Loucy (cell line): ENCODE data around the gene KIAA0232.
A peak's percentile ranks its signal among the peaks of the same experiment; 100 is the strongest.

Experiments
- H2AFZ ChIP-seq: fragments of 200-600 bp; sonication (generic); 2 replicates; pipeline ENCODE4 v1.6.0; 2016; ENCODE audit warnings: antibody characterized with exemption, mild to moderate bottlenecking, low read length, moderate library complexity
- H3F3A ChIP-seq: fragments of 200-600 bp; 2 replicates; pipeline ENCODE4 v1.6.0; 2016; ENCODE audit warnings: antibody characterized with exemption, low read depth, mild to moderate bottlenecking
- H3K27me3 ChIP-seq: fragments of 200-600 bp; sonication (generic); 2 replicates; pipeline ENCODE4 v1.6.1; 2014; ENCODE audit warnings: low read length, mild to moderate bottlenecking; ENCODE audit not compliant: insufficient read depth, poor library complexity, severe bottlenecking
- H3K36me3 ChIP-seq: fragments of 200-600 bp; sonication (generic); 2 replicates; pipeline ENCODE4 v1.6.1; 2016; ENCODE audit warnings: low read length; ENCODE audit not compliant: insufficient read depth
- H3K4me1 ChIP-seq: fragments of 200-600 bp; sonication (generic); 2 replicates; pipeline ENCODE4 v1.5.1; 2014; ENCODE audit warnings: low read length, mild to moderate bottlenecking; ENCODE audit not compliant: insufficient read depth, poor library complexity, severe bottlenecking
- H3K4me2 ChIP-seq: fragments of 200-600 bp; sonication (generic); 2 replicates; pipeline ENCODE4 v1.6.0; 2014; ENCODE audit warnings: antibody characterized with exemption, low read length, low read depth, mild to moderate bottlenecking; ENCODE audit not compliant: poor library complexity, severe bottlenecking
- H3K4me3 ChIP-seq: fragments of 200-600 bp; sonication (generic); 2 replicates; pipeline ENCODE4 v1.5.1; 2014; ENCODE audit warnings: low read length, mild to moderate bottlenecking, mixed read lengths; ENCODE audit not compliant: poor library complexity, severe bottlenecking
- H3K79me2 ChIP-seq: fragments of 200-600 bp; sonication (generic); 2 replicates; pipeline ENCODE4 v1.6.1; 2014; ENCODE audit warnings: low read length; ENCODE audit not compliant: insufficient read depth
- H3K9ac ChIP-seq: fragments of 200-600 bp; sonication (generic); 2 replicates; pipeline ENCODE4 v1.6.0; 2014; ENCODE audit warnings: mild to moderate bottlenecking, low read depth, low read length, moderate library complexity; ENCODE audit not compliant: poor library complexity, severe bottlenecking
- H3K9me2 ChIP-seq: fragments of 200-600 bp; sonication (generic); replicated peaks from 2 replicates; pipeline ENCODE4 v1.6.1; 2016; ENCODE audit warnings: low read depth, low read length, mixed read lengths
- H3K9me3 ChIP-seq: fragments of 200-600 bp; sonication (generic); 2 replicates; pipeline ENCODE4 v1.6.1; 2014; ENCODE audit warnings: mild to moderate bottlenecking, antibody characterized with exemption, low read length, low read depth; ENCODE audit not compliant: insufficient read depth
- H4K20me1 ChIP-seq: fragments of 200-600 bp; sonication (generic); 2 replicates; pipeline ENCODE4 v1.6.0; 2014; ENCODE audit warnings: antibody characterized with exemption, low read length, mild to moderate bottlenecking; ENCODE audit not compliant: insufficient read depth, poor library complexity, severe bottlenecking
- EZH2phosphoT487 ChIP-seq: fragments of 200-600 bp; IDR thresholded peaks from 2 replicates; pipeline ENCODE4 v1.6.1; 2018; ENCODE audit warnings: antibody characterized with exemption, mild to moderate bottlenecking, moderate library complexity, borderline replicate concordance
- TF ChIP-seq, protein P1 (sequence below): fragments of 200-600 bp; sonication (generic); conservative IDR thresholded peaks from 2 replicates; pipeline ENCODE4 v1.5.1; 2014; ENCODE audit warnings: mild to moderate bottlenecking, antibody characterized with exemption, low read length

The KIAA0232 gene

DNA sequence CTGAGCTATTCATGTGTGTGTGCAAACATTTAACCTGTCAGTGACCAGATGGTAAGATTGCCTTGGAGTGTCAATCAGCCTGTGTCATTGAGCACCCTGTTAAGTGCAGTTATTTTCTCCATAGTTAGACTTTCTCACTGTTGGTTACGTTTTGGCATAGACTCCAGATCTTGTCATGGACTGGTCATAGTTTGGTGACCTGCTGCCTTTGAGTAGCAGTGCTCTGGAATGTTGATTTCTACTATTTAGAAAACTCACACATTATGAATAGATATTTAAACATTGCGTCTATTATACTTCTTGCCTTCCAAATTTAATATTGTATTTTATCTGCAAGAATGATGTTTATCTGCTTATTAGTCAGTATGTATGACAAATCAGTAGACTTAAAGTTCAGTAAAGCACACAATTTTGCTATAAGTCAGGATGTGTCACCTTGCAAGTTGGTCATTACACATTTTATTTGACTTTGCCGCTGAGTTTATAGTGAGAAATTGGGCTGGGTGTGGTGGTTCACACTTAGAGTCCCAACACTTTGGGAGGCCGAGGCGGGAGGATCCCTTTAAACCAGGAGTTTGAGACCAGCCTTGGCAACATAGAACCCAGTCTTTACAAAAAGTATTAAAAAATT is 42.4 kb downstream of the KIAA0232 start:
- peaks cover 42% of the 10 kb centered on the region; the same call in 1 of the 2 replicates for H3K36me3 ChIP-seq

DNA sequence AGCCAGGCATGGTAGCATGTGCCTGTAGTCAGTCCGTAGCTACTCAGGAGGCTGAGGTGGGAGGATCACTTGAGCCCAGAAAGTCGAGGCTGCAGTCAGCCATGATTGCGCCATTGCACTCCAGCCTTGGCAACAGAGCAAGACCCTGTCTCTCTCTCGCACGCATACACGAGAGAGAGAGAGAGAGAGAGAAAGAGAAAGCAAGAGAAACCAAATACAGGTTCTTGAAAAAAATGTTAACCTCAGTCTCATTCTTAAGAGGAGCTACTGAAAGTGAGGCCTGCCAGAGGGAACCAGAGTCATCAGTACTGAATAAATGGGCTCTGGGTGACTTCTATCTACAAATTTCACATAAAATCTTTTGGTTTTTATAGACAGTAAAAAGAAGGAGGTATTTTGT is 42.9 kb downstream of the KIAA0232 start:
- Histone ChIP-seq H4K20me1 (peaks cover 15% of the 10 kb centered on the region), H3K4me3 (no peak overlapping the region), H3K9me3 (peaks cover 7% of the 10 kb centered on the region; the same call in 1 of the 2 replicates), H3K9ac (no peak overlapping the region), H3K36me3 (peaks cover 45% of the 10 kb centered on the region; the same call in 1 of the 2 replicates), H3K9me2 (no peaks in the 10 kb centered on the region), H2AFZ (no peak overlapping the region), H3F3A (no peaks in the 10 kb centered on the region), H3K27me3 (no peaks in the 10 kb centered on the region), H3K4me2 (peak overlapping the region; percentile 31), H3K4me1 (peaks cover 14% of the 10 kb centered on the region), H3K79me2 (peaks cover 34% of the 10 kb centered on the region)
- TF ChIP-seq EZH2phosphoT487: no peak
- TF ChIP-seq, protein P1, sequence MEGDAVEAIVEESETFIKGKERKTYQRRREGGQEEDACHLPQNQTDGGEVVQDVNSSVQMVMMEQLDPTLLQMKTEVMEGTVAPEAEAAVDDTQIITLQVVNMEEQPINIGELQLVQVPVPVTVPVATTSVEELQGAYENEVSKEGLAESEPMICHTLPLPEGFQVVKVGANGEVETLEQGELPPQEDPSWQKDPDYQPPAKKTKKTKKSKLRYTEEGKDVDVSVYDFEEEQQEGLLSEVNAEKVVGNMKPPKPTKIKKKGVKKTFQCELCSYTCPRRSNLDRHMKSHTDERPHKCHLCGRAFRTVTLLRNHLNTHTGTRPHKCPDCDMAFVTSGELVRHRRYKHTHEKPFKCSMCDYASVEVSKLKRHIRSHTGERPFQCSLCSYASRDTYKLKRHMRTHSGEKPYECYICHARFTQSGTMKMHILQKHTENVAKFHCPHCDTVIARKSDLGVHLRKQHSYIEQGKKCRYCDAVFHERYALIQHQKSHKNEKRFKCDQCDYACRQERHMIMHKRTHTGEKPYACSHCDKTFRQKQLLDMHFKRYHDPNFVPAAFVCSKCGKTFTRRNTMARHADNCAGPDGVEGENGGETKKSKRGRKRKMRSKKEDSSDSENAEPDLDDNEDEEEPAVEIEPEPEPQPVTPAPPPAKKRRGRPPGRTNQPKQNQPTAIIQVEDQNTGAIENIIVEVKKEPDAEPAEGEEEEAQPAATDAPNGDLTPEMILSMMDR: no peak

More for the DNA sequence above, 42.4 kb downstream of the KIAA0232 start:
- no peaks in the 10 kb centered on the region for H3K27me3 ChIP-seq
- no peak overlapping the region for H2AFZ ChIP-seq
- TF ChIP-seq, protein P1: no peak
- TF ChIP-seq EZH2phosphoT487: no peak
- no peak overlapping the region for H3K4me3 ChIP-seq
- no peaks in the 10 kb centered on the region for H3F3A ChIP-seq
- no peaks in the 10 kb centered on the region for H3K9me2 ChIP-seq
- peaks cover 14% of the 10 kb centered on the region for H3K4me1 ChIP-seq
- H3K79me2 ChIP-seq: peaks cover 38% of the 10 kb centered on the region
- peak overlapping the region; percentile 31 for H3K4me2 ChIP-seq
- peaks cover 15% of the 10 kb centered on the region for H4K20me1 ChIP-seq
- no peak overlapping the region for H3K9ac ChIP-seq
- H3K9me3 ChIP-seq: peaks cover 9% of the 10 kb centered on the region; the same call in 1 of the 2 replicates

DNA sequence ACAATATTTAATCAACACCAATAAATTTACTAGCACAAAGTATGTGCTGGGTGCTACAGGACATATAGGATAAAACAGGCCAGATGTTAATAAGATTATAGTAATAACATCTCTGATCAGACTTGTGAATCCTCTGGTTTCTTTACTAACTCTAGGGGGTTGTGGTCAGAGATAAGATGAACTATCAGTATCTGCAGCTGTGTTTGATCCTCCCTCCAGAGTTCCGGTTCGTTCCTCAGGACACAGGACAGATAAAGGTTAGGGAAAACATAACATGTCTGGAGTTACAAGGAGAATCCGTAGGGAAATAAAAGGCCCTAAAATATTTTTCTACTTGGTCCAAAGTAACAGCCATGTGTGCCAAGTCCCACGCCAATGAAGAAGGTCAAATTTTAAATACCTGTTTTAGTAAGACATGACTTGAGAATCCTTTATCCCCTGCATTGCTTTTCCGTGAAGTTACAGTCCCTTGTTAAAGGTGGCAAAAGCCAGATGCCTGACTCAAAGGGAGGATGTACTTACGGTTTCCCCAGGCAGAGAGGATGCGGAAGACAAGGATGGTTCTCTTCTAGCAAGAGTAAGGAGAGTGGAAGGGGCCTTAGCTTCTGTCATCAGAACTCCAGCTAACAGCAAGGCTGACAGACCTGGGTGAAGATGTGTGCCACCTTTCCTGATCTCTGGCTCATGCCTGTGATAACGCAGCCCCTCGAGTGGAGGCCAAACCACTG is 44.4 kb downstream of the KIAA0232 start:
- no peak overlapping the region for H3K4me3 ChIP-seq
- no peaks in the 10 kb centered on the region for H3K27me3 ChIP-seq
- peaks cover 20% of the 10 kb centered on the region for H3K4me1 ChIP-seq
- TF ChIP-seq, protein P1: no peak
- TF ChIP-seq EZH2phosphoT487: no peak
- peaks cover 15% of the 10 kb centered on the region for H4K20me1 ChIP-seq
- H3K9me3 ChIP-seq: peaks cover 3% of the 10 kb centered on the region; the same call in 1 of the 2 replicates
- peaks cover 24% of the 10 kb centered on the region for H3K79me2 ChIP-seq
- H2AFZ ChIP-seq: no peak overlapping the region
- H3F3A ChIP-seq: no peaks in the 10 kb centered on the region
- H3K36me3 ChIP-seq: peaks cover 53% of the 10 kb centered on the region; the same call in 1 of the 2 replicates
- no peak overlapping the region for H3K9ac ChIP-seq
- no peak overlapping the region for H3K4me2 ChIP-seq
- no peaks in the 10 kb centered on the region for H3K9me2 ChIP-seq
